RPMI7951 (cell line): ENCODE measurements around the gene GSTM2. TPM values are rescaled to one million over a fixed set of nuclear protein-coding genes. Genes with fewer than 3 reads are reported as not detected.
A peak's percentile ranks its signal among the peaks of the same experiment; 100 is the strongest.

ENCODE experiments used
- DNase-seq: peaks from one replicate; pipeline ENCODE4 v3.0.0-alpha.2; 2012; ENCODE audit warnings: low read depth
- total RNA-seq: library from RNA; depleted of rRNA; stranded (reverse); fragments of >200 nt; shearing (Covaris generic); gene quantifications from 2 replicates; pipeline ENCODE4 v1.2.3, GENCODE V29; 2014; rRNA removed

The GSTM2 gene
- 17.5 and 17.6 TPM in 2 replicates for total RNA-seq

DNA sequence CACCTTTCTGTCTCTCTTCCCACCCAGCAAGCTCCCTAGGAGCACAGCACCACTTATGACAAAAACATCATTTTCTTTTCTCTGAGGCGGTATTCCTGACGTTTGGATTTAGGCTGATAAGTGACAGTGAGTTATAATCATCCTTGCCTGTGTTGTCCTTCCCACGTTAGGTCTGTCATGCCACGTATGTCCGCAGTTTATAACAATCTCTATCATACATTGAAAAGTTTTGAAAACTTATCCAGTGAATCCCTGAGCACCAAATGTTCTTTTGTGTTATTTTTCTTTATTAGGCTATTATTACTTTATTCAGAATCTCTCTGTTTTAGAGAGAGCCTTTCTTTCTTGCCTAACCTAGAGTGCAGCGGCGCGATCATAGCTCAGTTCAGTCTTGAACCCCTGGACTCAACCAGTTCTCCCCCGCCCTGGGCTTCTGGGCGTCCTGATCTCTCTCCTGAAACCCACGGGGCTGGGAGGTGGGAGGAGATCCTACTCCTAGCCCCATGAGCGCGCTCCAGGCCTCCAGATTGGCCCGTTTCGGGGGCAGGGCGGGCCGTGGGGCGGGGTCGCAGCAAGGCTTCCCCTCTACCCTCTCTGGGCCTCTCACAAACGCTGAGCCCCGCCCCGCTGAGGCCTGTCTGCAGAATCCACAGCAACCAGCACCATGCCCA lies at the start of gene GSTM2:
TSS of gene GSTM2 (plus strand) at position 606 of the 671 bp plus-strand sequence. CDS start at position 665, 59 bp downstream.
- peak; percentile 89 for DNase-seq

DNA sequence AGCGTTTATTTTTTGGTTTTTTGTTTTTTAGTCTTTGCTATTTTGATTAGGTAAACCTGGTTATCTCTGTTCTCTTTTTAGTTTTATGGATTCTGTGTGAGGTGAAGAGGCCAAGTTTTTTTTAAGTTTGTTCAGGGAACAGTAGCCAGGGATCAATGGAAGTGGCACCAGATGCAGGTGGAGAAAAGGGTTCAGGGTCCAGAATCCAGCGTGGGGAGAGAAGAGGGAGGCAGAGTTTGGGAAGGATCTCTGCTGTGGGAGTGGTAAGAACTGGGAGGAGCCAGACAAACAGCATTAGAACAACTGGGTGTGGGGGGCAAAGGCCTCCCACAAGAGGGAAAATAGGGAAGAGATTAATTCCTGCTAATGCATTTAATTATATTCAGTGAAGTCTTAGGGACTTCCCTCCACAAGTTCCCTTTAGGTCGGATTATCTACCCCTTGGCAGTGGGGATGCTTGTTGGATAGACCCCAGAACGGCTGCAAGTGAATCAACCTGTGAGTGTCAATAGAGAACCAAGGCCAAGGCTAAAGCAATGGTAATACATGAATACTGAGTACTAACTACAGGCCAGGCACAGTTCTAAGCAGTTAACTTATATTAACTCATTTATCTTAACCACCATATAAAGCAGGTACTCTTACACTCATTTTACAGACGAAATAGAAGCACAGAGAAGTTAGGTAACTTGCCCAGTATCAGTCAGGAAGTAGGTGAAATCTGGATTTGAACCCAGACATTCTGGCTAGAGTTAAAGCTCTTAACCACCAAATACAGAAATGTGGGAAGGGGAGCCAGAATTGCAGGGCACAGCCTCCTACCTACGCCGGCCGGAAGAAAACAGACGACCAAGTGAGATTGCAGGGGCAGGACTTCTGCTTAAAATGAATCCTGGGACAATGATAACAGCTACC lies 48.9 kb upstream of the GSTM2 start:
- no peak for DNase-seq

DNA sequence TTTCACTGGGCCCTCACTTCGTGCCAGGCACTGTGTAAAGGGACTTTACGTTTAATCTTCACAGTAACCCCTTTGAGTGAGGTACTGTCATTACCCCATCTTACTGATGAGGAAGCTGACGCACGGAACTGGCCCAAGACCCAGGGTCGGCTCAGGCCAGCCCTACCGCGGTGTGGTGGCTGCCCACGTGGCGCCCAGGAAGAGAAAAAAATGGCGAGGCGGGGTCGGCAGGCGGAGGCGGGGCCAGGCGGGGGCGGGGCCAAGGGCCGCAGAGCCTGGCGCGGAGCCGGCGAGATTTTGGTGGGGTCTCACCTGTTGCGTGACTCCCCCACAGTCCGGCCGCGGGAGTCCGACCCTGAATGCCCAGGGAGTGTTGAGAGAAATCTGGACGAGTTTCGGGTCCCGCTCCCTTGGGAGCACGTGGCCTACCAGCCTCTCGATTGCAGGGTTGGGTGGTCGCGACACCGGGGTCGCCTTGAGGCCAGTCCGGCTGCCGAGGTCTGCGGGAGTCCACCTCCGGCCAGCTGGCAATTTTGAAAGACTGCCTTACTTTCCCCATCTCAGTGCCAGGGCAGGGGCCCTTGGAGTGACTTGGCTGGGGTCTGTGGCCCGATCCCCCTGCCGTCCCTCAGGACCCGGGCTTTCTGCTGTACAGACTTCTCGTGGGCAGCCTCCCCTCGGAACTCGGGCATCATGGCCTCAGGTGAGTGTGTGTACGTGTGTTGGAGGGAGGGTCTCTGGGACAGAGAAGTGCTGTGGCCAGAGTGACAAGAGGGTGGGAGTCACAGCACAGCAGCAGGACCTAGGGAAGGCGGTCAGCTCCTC lies 48.1 kb upstream of the GSTM2 start, which contains the start of the genes AMPD2 and GNAT2:
TSS of gene AMPD2 (plus strand) at position 262 of the 825 bp plus-strand sequence. CDS start 1,339 bp downstream, outside the sequence.
TSS of gene GNAT2 (minus strand) at position 41 of the 825 bp plus-strand sequence. CDS start 6,746 bp downstream, outside the sequence.
- peak; percentile 80 for DNase-seq

DNA sequence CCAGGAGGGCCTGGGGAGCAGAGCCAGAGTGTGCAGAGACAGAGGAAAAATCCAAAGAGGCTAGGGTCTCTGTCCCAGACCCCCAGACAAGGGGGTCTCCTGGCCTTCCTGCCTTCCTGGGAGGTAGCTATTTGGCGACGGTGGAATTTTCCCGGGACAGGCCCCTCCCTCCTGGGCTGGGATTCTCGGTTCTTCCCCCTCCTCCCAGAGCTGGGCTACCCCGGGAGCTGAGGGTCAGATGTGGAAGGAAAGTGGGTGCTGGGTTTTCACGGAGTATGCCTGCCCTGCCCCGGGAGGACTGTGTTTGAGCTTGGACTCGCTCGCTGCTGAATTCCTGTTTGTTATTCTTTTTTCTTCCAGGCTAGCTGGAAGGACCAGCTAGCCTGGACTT lies 47.5 kb upstream of the GSTM2 start:
- peak; percentile 64 for DNase-seq

DNA sequence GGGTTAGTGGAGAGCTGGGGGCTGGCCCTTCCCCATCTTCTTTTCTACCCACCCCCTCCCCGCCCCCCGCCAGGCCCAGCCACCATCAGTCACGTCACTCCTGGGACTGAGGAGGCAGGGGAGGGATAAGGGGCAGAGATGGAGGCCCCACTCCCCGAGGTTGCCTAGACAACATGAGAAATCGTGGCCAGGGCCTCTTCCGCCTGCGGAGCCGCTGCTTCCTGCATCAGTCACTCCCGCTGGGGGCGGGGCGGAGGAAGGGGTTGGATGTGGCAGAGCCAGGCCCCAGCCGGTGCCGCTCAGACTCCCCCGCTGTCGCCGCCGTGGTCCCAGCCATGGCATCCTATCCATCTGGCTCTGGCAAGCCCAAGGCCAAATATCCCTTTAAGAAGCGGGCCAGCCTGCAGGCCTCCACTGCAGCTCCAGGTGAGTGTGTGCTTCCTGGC lies 47.0 kb upstream of the GSTM2 start:
- DNase-seq = peak; percentile 94

DNA sequence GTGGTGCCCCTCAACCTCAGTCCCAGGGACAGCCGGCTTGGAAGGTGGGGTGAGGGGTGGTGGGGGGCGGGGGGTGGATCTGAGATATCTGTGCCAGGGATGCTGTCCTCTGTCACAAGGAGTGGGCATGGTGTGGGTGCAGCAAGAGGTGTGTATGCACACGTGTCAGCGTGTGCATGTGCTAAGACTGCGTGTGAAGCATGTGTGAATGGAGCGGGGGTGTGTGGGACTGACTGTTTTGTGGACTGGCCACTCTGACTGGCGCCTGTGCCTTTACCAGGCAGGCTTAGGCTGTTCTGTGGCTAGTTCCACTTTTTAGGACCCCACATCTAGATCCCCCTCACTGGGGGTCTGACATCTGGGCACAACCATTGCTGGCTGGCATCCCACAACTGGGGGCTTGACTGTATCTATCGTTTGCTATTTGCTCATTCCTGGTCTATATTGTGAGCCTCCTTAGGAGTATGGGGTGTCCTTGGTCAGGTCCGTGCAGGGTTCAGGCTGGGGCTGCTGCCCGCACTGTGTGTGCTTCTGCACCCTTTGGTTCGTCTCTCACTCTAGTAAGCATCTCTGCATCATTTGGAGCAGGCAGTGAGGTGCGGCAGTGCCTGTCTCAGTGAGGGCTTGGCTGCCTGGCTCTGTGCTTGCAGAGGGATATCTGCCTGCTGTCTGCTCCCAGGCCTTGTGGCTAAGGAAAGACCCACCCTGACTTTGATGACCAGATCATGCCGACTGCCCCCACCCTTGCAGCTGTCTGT lies 46.3 kb upstream of the GSTM2 start:
- DNase-seq = no peak

DNA sequence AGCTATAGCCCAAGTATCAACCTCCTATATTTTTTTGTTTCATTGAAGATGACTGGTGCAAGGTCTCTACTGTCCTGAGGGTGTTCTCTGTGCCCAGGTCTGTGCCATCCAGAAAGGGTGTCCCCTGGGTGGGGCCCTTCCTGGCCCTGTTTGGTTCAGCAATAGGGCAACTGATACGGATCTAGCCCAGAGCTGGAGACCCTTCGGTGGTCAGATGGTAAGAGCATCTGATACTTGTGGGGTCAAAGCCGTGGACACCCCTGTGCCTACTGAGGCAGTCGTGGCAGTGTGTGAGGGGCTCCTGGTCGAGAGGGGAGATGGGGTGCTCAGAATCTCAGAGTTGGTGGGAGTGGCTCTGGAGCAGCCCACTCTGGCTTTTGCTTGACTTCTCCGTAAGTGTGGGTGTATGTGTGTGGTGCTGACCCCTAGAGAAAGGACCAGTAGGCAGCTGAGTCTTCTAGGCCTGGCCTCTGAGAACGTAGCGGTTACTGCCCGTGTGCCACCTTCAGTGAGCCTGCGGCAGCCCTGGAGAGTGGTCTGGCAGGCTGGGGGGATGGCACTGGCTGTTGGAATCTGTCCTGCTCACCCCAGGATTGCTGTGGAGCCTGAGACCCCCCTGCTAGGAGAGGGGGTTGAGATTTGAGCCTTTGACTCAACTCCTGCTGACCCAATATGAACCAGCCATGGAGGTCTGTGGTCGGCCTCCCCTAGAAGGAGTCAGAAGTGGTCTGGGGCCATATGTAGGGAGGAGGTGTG lies 45.5 kb upstream of the GSTM2 start:
- no peak for DNase-seq

DNA sequence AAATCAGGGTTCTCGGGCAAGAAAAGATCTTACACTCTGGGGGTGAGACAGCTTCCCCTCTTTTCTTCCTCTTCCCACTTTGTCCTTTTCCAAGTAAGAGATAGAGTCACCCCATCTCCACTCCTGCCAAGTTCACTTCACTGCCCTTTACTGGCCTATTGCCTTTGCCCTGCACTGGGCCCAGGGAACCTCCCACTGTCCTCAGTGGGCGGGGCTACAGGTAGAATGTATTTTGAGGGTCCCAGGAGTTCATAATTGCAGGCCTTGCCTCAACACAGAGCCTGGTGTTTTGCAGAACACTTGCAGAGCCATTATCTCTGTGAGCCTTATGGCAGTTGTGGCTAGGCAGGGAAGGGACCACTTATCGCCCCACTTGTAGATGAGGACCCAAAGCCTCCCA lies 45.0 kb upstream of the GSTM2 start:
- no peak for DNase-seq

DNA sequence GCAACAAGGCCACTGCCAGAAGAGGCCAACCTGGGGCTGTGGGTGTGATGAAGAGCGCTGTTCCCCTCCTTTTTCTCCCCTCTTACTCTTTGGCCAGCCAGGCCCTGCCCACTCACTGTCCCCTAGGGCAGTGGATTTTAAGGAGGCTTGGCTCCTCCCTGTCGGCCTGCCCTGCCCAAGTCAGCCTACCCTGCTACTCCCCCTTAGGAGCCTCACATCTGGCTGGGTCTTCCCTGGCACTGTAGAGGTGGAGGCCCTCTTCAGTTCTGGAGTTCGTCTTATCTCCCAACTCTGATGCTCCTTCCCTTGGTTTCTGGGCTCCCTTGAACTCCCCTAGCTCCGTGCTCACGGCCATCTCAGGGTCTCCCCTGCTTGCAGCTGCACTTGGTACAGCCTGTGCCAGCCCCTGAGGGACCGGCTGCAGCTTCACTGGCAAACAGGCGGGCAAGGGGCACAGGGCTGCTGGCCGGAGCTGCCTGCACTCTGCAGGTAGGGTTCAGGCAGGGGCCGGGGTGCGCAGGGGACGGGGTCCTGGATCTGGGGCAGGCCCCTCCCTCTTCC lies 44.2 kb upstream of the GSTM2 start:
- DNase-seq = no peak

DNA sequence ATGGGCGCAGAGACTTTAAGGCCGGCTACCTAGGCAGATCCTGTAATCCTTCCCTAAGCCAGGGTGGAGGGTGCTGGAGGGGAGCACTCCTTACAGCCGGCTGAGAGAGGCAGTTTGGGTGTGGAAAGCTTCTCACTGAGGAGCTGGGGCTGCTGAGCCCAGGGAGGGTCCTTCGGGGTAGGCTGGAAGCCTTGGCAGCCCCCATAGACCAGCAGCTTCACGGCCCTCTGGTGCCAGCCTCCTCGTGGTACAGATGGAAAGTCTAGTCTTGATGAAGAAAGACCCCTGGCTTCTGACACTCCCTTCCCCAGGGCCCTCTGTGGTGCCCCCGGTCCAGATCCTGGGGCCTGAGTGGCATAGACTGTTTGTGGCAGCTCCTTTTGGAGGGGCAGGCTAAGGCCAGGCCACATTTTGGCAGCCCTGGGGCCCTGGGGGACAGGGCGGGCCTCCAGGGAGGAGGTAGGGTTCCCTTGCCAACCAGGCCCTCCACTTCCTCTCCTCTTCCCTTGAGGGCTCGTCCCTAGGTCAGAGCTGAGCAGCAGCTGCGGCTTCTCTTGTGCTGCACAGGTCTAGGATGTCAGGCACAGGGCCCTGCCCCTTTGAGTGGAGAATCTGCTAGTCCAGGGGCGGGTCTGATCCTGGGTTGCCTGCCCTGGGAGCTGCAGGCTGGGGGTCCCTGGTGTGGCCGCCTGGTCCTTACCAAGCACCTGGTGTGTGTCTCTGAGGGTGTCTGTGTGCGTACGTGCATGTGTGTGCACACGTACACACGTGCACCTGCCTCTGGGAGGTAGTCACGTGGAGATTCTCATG lies 43.5 kb upstream of the GSTM2 start:
- no peak for DNase-seq

DNA sequence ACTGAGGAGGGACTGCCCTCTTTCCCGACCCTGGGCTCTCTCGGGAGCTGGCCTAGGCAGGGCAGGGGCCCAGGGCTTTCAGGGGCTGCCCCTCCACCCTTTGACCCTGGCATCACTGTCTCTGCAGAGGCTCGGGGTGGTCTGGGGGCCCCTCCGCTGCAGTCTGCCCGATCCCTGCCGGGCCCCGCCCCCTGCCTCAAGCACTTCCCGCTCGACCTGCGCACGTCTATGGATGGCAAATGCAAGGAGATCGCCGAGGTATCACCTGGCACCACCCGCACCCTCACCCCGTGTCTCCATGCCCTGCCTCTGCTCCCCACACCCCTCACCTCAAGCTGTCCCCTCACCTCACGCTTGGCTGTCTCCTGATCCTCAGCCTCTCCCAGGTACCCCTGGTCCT lies 42.7 kb upstream of the GSTM2 start:
- DNase-seq = no peak

DNA sequence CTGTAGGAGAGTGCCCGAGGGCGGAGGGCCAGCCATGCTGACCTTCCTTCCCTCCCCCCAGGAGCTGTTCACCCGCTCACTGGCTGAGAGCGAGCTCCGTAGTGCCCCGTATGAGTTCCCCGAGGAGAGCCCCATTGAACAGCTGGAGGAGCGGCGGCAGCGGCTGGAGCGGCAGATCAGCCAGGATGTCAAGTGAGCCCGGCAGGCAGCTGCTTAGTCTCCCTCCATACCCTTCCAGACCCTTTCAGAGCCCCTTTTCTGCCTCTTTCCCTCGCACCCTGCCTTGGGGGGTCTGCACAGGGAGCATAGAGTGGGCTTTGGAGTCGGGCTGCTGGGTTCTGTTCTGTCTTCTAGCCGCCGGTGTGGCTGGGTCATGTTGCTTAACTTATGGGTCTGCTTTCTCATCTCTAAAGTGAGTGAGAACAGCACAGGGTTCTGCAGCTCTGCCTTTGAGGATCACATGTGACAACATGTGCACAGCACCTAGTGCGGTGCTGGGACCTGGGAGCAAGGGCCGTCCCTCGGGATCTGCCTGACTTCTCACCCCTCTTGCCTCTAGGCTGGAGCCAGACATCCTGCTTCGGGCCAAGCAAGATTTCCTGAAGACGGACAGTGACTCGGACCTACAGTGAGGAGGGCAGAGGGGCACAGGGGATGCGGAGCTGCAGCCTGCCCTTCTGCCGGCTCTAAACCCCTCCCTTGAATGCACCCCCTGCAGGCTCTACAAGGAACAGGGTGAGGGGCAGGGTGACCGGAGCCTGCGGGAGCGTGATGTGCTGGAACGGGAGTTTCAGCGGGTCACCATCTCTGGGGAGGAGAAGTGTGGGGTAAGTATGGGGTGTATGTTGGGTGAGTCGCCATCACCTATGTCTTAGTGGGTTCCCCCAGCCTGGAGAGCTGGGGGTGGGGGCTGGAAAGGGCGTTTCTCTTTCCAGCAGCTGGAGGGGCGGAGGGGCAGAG lies 42.0 kb upstream of the GSTM2 start:
- DNase-seq = no peak

DNA sequence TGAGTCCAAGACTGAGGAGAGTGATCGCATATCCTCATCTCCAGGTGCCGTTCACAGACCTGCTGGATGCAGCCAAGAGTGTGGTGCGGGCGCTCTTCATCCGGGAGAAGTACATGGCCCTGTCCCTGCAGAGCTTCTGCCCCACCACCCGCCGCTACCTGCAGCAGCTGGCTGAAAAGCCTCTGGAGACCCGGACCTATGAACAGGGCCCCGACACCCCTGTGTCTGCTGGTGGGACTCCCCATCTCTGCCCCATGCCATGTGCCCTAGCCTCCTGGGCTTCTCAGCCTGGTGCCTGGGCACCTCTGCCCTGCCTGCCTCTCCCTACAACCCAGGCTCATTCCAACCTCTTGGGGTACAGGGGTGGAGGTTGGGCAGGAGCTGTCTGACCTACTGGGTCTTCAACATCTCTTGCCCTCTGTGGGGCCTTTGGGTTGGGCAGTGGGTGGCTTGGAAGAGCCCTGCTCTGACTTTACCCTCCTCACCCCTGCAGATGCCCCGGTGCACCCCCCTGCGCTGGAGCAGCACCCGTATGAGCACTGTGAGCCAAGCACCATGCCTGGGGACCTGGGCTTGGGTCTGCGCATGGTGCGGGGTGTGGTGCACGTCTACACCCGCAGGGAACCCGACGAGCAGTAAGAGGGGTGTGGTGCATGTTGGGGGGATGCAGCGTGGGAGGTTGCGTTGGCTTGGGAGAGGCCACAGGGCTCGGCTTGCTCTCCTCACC lies 41.0 kb upstream of the GSTM2 start:
- DNase-seq = no peak

DNA sequence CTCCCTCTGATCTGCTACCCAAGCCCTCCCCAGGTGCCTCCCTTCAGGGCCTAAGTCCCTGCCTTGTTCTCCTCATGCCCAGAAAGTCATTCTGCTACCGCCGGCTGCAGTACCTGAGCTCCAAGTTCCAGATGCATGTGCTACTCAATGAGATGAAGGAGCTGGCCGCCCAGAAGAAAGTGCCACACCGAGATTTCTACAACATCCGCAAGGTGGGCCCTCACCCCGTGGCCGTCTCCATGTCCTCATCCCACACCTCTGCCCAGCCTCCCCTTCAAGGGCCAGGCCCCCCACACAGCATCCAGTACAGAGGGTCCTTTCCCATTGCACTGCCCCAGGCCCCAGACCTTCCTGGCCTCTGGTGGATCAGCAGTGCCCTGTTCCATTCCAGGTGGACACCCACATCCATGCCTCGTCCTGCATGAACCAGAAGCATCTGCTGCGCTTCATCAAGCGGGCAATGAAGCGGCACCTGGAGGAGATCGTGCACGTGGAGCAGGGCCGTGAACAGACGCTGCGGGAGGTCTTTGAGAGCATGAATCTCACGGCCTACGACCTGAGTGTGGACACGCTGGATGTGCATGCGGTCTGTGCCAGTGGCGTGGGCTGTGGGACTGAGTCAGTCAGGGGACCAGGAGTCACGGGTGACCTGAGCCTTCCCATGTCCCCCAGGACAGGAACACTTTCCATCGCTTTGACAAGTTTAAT lies 40.0 kb upstream of the GSTM2 start:
- DNase-seq = no peak

DNA sequence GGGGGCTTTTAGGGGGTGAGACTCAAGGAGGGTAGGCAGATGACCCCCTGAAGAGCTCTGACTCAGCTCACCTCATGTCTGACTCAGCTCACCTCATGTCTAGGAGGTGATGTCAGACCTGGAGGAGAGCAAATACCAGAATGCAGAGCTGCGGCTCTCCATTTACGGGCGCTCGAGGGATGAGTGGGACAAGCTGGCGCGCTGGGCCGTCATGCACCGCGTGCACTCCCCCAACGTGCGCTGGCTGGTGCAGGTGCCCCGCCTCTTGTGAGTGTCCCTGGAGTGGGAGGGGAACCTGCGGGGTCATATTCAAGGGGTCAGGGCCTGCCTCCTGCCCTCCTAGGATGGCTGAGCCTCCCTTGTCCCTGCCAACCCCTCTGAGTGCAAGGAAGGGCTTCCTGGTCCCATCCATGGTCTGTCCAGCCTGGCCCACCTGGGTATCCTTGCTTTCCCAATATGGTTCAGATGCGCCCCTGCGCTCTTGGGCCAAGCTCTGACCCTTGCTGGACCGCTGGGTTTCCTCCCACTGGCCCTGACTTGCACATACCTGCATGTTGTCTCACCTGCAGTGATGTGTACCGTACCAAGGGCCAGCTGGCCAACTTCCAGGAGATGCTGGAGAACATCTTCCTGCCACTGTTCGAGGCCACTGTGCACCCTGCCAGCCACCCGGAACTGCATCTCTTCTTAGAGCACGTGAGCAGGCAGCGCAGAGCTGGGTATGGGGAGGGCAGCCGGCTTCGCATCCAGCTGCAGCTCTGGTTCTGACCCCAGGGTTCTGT lies 39.1 kb upstream of the GSTM2 start:
- no peak for DNase-seq
